A673 (cell line): ENCODE results near the gene NAPB.
"Not testable (repeated sequence)": the region's sequence is repeated elsewhere in the genome, so short reads cannot be mapped to it uniquely, and the experiment has no call there.

ENCODE experiments used
- CTCF ChIP-seq: fragments of 300-800, 200-600 bp; sonication (generic); conservative IDR thresholded peaks from 2 replicates; pipeline ENCODE4 v1.5.1; 2017; ENCODE audit warnings: low read depth, mild to moderate bottlenecking, antibody characterized with exemption, low read length, moderate library complexity, mixed read lengths
- EZH2 ChIP-seq: fragments of 200-600 bp; sonication (generic); IDR thresholded peaks from 2 replicates; pipeline ENCODE4 v1.6.1; 2017; ENCODE audit warnings: borderline replicate concordance, low read depth, mild to moderate bottlenecking, mixed read lengths, antibody characterized with exemption, low read length; ENCODE audit not compliant: poor library complexity, severe bottlenecking

GRCh38 chr20:23466961-23467360 is 45.7 kb upstream of the NAPB start:
- not testable (repeated sequence) for TF ChIP-seq CTCF, EZH2
